H1 (cell line): ENCODE measurements around the gene TRNAU1AP.

Experiments
- POLR2A ChIP-seq, 2 experiments: IDR thresholded peaks; 1 replicate in 1 of 2; 2 replicates in 1 of 2; pipeline ENCODE4 v1.6.1; 2011; ENCODE audit warnings: low read depth in 2 of 2, low read length in 2 of 2, mild to moderate bottlenecking in 2 of 2; ENCODE audit errors: control extremely low read depth in 1 of 2
- SIN3A ChIP-seq, 2 experiments: IDR thresholded peaks in 1 of 2; conservative IDR thresholded peaks in 1 of 2; 2 replicates each; pipeline ENCODE4 v1.6.1; 2011 to 2012; ENCODE audit warnings: low read length in 2 of 2, improper control_type of control experiment in 1 of 2, low read depth in 1 of 2, mild to moderate bottlenecking in 1 of 2
- TF ChIP-seq, protein P1 (sequence below), 3 experiments: IDR thresholded peaks; 1 replicate in 2 of 3; 2 replicates in 1 of 3; pipeline versions ENCODE4 v1.5.1 to v1.6.1; 2011; ENCODE audit warnings: low read length in 3 of 3, mild to moderate bottlenecking in 3 of 3, inconsistent platforms in 2 of 3, low read depth in 1 of 3, moderate library complexity in 1 of 3; ENCODE audit not compliant: insufficient read depth in 1 of 3; ENCODE audit errors: control extremely low read depth in 1 of 3

DNA sequence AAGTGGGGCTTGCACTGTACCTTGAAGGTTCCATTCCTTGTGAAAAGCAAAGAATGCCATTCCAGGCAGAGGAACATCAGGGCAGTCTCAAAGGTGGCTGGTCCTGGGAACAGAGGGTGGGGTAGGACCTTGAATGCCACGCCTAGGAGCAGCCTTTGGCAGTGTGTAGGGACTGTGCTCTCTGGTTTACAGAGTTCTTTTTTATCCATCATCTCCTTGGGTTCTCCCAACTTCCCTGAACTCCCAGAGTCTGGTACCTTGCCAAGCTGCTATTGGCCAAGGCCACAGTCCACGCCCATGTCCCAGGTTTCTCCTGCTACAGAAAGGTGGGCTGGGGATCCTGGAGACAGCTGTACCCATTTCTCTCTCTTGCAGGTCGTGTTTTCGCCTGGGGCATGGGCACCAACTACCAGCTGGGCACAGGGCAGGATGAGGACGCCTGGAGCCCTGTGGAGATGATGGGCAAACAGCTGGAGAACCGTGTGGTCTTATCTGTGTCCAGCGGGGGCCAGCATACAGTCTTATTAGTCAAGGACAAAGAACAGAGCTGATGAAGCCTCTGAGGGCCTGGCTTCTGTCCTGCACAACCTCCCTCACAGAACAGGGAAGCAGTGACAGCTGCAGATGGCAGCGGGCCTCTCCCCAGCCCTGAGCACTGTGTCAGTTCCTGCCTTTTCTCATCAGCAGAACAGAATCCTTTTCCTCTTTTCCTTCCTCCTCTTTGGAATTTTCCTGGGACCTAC, 15.3 kb upstream of the TRNAU1AP start:
- TF ChIP-seq POLR2A (IDR thresholded peaks at IDR 0.05; ENCODE audit: control extremely low read depth in 1 of 2, low read depth in 2 of 2, low read length in 2 of 2) (no peak), SIN3A (conservative IDR thresholded peaks at IDR 0.05 in 1 of 2, IDR thresholded peaks at IDR 0.05 in 1 of 2; ENCODE audit: low read depth in 1 of 2, low read length in 2 of 2) (no peak)
- TF ChIP-seq, protein P1, sequence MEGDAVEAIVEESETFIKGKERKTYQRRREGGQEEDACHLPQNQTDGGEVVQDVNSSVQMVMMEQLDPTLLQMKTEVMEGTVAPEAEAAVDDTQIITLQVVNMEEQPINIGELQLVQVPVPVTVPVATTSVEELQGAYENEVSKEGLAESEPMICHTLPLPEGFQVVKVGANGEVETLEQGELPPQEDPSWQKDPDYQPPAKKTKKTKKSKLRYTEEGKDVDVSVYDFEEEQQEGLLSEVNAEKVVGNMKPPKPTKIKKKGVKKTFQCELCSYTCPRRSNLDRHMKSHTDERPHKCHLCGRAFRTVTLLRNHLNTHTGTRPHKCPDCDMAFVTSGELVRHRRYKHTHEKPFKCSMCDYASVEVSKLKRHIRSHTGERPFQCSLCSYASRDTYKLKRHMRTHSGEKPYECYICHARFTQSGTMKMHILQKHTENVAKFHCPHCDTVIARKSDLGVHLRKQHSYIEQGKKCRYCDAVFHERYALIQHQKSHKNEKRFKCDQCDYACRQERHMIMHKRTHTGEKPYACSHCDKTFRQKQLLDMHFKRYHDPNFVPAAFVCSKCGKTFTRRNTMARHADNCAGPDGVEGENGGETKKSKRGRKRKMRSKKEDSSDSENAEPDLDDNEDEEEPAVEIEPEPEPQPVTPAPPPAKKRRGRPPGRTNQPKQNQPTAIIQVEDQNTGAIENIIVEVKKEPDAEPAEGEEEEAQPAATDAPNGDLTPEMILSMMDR (IDR thresholded peaks at IDR 0.05; ENCODE audit: control extremely low read depth in 1 of 3, insufficient read depth in 1 of 3, low read depth in 1 of 3, low read length in 3 of 3) = no peak
